GM21528 (cell line): ENCODE results near the gene EYA3.
"Not testable (repeated sequence)": the region's sequence is repeated elsewhere in the genome, so short reads cannot be mapped to it uniquely, and the experiment has no call there.

Source experiments
- ATAC-seq: cut with Tn5 transposase; IDR thresholded peaks from one replicate; pipeline ENCODE4 v1.9.1; 2021; ENCODE audit warnings: mild to moderate bottlenecking, moderate library complexity; ENCODE audit not compliant: unreplicated experiment, low FRiP score

EYA3 gene

DNA sequence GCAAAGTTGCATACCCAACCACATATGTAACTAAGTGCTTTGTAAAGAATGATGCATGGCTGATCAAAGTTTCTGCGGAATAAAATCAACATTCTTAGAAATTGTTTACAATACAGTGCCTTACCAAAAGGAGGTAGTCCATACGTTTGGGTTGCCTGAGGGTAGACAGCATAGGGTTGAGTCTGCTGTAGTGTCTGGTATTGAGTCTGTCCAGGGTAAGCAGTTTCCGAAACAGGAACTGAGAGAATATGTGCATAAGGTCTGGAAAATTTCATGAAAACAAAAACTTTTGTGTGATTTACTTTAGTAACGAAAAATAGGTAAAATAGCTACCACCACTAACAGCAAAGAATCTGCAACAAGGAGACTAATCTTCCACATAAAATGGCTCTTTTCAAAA, 53.0 kb downstream of the EYA3 start:
- no peak for ATAC-seq

DNA sequence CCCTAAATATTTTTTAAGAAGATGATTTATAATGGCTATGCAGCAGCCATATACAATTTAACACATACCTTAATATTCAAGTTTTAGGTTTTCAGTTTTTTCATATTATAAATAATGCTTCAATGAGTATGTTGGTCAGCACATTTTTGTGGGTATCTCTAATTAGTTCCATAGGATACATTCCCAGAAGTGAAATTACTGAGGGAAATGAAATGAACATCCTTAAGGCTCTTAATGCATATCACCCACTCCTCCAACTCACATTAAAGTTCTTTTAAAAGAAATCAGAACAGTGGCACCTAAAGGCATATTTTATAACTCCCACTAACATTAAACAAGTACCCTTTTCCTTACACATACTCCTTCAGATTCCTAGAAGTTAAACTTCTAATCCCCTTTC, 56.1 kb downstream of the EYA3 start:
- no peak for ATAC-seq

DNA sequence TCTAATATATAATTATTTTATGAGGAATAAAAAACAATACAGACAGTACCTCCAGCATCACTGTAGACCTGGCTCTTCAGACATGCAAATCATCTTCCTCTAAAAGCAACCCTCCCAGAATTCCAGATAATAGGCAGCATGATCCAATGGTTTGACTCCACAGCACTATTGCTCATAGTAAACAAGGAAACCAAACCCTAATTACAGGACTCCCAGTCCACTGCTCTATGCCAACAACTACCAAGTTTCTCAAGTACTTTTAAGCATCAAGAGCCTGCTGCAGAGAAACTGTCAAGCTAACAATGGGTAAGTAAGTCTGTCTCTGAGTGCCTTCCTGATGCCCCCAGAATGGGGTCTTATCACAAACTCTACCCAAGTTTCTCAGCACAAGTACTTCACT, 57.2 kb downstream of the EYA3 start:
- no peak for ATAC-seq

DNA sequence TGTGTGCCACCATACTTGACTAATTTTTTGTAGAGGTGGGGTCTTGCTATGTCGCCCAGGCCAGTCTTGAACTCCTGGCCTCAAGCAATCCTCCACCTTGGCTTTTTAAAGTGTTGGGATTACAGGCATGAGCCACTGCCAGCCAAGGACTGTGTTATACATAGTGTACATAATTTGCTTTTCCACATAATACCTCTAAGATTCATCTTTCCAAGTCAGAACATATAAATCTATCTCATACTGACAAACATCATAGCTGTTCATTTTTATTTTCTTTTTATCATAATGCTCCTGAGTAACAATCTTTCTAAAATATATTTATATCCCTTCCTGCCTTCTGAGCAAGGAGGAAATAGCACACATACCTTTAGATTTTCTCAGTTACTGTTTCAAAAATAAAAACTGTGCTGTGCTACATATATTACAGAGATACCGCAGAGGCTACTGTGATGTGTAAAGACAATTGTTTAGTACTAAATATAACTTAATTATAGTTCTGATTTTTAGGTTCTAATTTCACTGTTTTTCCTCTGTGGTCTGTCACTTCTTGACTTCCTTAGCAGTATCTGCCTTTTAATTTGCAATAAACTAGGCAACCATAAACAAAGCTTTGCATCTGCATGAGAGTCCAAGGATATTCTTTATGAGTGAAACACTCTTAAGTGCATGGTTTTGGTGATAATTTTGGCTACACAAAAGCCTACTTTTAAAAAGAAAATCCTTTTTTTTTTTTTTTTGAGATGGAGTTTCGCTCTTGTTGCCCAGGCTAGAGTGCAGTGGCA, 59.3 kb downstream of the EYA3 start:
- no peak for ATAC-seq

DNA sequence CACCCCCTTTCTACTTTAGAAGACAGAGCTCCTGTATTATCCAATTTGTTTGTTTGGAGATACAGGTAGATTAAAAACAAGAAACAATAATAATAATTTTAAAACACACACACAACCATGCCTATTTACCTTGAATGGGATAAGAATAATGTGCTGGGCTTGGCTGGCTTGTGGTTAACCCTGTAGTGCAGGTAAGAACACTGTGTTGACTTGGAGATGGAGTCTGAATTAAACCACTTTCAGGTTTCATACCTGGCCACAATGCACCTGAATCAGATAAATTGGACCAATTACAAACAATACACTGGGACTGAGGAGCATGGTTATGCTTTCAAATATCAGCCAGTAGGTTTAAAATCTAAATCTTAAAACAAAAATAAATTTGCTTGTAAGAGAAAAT, 60.8 kb downstream of the EYA3 start:
- no peak for ATAC-seq

DNA sequence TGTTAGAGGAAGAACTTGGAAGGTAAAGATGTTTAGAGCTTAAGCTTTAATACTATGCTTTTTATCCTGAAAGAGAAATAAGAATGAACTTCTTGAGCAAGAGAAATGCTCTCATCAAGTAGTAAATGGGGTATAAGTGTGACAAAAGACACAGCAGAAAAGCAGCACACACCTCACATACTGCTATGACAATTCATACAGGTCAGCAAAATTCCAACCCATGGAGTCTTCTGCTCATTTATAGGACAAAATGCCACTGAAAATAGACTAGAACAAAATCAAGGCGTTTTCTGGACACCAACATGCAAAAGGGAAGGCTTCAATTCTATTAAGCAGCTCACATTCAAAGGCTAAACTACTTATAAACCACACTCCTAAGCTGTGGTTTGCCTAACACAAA, 61.2 kb downstream of the EYA3 start:
- no peak for ATAC-seq

DNA sequence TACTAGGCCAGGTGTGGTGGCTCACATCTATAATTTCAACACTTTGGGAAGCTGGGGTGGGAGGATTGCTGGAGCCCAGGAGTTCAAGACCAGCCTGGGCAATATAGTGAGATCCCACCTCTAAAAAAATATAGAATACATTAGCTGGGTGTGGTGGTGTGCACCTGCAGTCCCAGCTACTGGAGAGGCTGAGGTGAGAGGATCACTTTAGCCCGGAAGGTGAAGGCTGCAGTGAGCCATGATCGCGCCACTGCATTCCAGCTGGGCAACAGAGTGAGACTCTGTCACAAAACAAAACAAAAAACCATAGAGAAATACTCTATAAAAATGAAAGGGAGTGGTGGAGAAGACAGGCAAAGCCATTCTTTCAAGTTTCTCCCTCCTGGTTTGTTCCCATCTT, 62.1 kb downstream of the EYA3 start:
- ATAC-seq, result no peak

DNA sequence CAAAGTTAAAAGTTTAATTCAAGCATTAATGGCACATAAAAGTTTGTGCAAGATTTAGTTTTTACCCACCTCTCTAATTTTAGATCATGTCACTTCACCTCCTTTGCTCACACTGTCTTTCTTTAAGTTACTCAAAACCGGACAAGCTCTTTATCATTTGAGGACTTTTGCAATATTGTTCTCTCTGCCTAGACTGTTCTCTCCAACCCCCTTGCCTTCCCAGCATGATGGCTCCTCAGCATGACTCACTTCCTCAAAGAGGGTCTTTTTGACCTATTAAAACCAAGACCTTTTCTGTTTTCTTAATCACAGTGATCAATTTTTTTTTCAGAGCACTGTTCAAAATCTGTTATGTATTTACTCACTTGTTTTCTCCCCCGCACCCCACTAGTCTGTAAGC, 67.3 kb downstream of the EYA3 start:
- ATAC-seq, result no peak

DNA sequence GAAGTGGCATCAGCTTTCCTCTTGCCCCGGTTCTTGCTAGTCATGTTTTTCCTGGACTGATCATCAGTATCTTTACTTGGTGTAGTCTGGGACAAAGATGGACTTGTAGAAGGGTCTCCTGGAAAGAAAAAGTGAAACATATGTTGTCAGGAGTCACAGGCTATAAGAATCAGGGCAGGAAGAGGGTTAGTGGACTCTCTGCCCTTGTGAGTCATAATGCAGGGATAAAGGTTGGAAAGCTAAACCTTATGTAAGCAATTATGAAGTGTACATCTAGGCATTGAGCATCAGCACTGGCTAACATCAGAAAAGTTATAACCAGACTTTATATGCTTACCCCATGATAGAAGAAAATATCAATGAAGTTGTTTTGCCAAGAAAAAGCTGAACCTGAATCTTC, 77.4 kb downstream of the EYA3 start:
- ATAC-seq, result no peak

DNA sequence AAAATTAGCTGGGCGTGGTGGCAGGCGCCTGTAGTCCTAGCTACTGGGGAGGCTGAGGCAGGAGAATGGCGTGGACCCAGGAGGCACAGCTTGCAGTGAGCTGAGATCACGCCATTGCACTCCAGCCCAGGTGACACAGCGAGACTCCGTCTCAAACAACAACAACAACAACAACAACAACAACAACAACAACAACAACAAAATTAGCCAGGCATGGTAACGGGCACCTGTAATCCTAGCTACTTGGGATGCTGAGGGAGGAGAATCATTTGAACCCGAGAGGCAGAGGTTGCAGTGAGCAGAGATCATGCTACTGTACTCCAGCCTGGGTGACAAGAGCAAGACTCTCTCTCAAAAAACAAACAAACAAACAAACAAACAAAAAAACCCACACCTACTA, 85.3 kb downstream of the EYA3 start:
- ATAC-seq, result not testable (repeated sequence)

DNA sequence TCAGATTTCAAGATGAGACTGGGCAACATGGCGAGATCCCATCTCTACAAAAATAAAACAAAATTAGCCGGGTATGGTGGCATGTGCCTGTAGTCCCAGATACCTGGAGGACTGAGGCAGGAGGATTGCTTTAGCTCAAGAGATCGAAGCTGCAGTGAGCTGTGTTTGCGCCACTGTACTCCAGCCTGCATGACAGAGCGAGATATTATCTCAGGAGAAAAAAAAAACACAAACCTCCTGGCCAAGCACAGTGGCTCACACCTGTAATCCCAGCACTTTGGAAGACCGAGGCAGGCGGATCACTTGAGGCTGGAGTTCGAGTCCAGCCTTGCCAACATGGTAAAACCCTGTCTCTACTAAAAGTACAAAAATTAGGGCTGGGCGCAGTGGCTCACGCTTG, 85.8 kb downstream of the EYA3 start:
- ATAC-seq, result no peak

DNA sequence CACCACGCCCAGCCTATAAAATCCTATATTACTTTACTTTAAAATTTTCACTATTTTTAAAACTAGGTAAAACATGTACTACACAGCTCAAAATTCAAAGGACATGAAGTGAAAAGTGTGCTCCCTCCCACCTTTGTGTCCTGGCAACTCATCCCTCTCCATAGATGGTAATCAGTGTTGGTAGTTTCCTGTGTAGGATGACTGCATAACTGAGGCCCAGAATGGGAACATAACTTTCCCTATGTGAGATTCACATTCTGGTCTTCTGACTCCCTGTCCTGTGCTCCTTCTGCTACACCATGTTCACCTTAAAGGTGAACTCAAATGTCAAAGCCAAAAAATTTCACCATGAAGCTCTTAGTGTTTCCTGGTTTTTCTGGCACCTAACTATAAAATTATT, 89.4 kb downstream of the EYA3 start:
- ATAC-seq, result no peak

DNA sequence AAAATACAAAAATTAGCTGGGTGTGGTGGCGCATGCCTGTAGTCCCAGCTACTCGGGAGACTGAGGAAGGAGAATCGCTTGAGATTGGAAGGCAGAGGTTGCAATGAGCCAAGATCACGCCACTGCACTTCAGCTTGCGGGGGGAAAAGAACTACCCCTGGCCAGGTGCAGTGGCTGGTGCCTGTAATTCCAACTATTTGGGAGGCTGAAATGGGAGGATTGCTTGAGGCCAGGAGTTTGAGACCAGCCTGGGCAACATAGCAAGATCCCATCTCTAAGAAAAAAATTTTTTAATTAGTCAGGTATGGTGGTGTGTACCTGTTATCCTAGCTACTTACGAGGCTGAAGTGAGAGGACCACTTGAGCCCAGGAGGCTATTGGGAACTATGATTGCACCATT, 93.9 kb downstream of the EYA3 start:
- not testable (repeated sequence) for ATAC-seq

DNA sequence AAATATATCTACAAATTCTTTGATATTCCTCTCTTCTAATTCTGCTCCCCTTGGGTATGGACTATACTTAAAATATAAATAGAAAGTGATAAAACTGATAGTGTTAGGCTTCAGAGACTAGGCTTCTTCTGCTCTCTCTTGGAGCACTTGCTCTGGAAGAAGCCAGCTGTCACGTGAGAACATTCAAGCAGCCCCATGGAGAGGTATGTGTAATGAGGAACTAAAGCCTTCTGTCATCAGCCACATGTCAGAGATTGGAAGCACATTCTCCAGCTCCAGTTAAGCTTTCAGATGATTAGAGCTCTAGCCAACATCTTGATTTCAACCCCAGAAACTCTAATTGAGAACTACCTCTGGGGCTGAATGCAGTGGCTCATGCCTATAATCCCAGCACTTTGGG, 94.3 kb downstream of the EYA3 start:
- no peak for ATAC-seq

DNA sequence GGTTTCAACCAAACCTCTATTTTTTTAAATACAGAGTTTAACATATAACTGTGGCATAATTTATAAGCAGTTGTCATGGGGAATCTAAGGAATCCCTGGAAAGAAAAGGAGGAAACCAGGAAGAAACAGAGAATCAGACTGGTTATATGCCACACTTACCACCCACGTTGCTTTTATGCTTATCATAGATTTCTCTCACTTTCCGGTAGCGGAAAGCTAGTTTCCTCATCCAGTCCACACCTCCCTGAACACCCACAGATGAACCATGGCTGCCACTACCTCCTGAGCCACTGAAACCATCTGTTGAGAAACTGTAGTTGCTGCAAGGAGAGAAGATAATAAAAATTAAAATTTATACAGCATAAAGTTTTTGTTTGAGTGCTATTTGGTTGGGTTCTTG, 95.2 kb downstream of the EYA3 start:
- ATAC-seq, result no peak

DNA sequence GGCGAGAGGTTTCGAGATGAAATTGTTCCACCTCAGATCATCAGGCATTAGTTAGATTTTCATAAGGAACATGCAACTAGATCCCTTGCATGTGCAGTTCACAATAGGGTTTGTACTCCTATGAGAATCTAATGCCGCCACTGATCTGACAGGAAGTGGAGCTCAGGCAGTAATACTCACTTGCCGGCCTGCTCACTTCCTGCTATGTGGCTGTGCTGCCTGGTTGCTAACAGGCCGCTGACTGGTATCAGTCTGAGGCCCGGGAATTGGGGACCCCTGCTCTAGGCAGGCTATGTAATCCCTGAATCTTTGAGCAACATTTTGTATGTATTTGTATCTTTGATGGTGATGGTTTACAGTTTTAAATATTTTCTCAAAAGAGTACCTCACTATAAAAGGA, 96.1 kb downstream of the EYA3 start:
- ATAC-seq, result no peak

DNA sequence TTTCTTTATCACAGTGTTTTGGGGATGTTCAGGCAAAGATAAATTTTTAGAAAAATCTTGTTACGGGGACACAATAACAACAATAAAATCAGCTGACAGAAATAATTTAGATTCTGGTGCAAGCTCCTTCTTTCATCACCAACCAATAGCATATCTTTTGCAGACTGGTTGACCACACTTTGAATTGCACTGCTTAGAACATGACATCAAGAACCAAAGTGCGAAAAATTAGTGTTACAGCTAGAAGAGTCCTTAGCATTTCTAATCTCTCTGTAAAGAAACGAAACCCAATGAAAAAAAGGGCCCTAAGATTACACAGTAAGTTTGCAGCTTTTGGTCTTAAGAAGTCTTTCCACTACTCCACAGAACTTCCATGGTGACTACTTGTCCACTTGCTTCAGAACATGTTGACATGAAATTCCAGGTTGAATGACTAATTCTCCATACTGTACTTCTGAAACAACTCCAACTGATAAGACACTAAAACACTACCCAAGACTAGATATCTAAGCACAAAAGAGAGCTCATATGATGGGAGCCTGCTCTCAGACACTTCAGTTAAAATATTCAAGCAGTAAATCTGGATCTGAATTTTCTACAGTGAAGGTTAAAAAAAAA, 97.4 kb downstream of the EYA3 start:
- ATAC-seq, result no peak

DNA sequence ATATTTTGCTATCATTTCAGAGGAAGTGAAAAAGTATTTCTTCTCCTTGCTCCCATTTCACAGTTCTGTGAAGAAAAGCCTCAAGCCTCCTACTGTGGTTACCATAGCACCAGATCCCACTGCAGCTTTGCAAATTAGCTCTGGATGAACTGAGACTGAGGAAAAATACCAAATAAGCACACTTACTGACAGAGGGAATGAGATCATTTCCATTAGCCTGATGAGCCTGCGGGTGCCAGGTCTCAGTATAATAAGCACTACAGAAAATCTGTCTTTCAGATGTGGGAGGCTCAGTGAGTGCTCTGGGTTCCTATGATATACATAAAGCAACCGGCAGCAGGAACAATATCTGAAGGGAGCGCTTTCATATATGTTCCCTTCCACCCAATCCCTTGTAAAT, 107.3 kb downstream of the EYA3 start:
- ATAC-seq, result no peak

DNA sequence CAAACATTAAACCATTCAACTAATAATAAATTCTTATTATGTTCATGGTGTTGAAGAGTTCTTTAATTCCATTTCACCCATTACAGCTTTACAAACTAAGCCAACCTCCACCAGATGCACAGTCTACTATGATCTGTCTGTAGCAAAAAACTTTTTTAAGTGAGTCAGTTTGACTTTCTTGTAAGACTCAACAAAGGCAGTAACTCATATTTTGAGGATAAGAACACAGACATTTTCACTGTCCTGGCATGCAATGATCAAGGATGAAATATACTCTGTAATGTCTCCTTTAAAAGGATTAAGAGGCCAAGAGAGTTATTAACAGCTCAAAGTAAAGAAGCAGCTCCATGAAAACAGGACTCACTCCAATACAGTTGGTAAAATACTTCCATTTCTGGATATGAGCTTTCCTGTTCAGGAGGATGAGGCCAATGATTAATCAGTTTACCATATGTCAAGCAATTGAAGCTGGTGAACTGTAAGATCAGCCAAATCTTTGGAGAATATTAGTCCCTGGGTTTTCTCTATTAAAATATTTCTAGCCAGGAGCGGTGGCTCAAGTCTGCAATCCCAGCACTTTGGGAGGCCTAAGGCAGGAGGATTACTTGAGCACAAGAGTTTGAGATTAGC, 108.1 kb downstream of the EYA3 start:
- ATAC-seq, result no peak

DNA sequence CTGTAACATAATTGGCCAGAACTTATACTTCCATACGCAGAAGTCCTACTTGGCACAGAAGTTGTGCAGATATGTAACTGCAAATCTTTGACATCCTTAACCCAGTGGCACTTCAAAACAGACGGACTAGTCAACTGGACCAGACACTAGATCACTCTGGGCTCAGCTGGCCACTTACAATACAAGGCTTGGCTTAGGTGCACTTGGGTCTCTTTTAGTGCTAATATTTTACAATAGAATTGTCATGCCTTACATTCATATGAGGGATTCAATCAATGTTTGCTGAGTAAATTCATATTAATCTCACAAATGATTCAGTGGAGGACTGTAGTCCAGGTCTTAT, 108.6 kb downstream of the EYA3 start:
- ATAC-seq, result no peak

DNA sequence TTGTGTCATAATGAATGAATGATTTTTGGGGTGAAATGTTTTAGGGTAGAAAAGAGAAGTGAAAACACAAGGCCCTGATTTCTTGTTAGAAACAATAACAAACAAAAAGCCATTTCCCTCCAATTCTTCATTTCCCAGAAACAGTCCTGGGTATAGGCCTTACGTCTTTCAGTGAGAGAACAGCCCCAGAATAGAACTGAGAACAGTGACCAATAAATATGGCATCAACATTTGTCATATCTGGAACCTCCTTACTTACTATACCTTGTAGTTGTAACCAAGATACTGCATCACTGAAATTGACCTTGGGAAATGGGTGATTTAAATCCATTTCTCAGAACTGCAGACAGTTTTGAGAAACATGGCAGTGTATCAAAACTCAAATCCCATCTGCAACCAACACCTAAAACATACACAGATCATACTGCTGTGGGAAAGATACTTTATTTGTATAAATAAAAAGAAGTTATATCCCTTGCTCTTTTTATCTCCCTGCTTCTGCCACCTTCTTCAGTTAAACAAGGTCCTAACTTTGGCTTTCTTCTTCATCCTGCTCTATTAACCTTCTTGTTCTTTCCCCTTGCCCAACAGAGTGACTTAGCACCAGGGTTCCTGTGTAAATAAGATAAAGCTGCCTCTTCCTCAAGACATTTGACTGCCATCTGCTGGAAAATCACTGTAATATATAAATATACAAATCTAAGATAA, 109.1 kb downstream of the EYA3 start:
- no peak for ATAC-seq

DNA sequence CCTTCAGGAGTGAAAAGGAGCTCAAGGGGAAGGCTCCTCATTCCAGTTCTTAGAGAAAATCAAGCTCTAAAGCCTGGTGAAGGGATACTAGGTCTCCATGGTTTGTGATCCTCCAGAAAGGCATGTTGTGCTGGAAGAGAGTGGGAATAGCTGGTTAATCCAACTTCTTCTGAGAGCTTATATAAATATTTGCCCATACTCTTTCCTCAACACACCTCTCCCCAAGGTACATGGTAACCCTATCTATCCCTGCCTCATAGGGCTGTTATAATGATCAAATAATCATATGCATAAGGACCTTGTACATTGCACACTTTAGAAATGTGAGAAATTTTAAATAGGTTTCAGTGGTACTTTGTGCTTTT, 114.0 kb downstream of the EYA3 start:
- ATAC-seq, result no peak
